Measurements from ENCODE around the gene DDX46.
"Not testable (repeated sequence)": the region's sequence is repeated elsewhere in the genome, so short reads cannot be mapped to it uniquely, and the experiment has no call there.

The DDX46 gene, protein sequence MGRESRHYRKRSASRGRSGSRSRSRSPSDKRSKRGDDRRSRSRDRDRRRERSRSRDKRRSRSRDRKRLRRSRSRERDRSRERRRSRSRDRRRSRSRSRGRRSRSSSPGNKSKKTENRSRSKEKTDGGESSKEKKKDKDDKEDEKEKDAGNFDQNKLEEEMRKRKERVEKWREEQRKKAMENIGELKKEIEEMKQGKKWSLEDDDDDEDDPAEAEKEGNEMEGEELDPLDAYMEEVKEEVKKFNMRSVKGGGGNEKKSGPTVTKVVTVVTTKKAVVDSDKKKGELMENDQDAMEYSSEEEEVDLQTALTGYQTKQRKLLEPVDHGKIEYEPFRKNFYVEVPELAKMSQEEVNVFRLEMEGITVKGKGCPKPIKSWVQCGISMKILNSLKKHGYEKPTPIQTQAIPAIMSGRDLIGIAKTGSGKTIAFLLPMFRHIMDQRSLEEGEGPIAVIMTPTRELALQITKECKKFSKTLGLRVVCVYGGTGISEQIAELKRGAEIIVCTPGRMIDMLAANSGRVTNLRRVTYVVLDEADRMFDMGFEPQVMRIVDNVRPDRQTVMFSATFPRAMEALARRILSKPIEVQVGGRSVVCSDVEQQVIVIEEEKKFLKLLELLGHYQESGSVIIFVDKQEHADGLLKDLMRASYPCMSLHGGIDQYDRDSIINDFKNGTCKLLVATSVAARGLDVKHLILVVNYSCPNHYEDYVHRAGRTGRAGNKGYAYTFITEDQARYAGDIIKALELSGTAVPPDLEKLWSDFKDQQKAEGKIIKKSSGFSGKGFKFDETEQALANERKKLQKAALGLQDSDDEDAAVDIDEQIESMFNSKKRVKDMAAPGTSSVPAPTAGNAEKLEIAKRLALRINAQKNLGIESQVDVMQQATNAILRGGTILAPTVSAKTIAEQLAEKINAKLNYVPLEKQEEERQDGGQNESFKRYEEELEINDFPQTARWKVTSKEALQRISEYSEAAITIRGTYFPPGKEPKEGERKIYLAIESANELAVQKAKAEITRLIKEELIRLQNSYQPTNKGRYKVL

DNA sequence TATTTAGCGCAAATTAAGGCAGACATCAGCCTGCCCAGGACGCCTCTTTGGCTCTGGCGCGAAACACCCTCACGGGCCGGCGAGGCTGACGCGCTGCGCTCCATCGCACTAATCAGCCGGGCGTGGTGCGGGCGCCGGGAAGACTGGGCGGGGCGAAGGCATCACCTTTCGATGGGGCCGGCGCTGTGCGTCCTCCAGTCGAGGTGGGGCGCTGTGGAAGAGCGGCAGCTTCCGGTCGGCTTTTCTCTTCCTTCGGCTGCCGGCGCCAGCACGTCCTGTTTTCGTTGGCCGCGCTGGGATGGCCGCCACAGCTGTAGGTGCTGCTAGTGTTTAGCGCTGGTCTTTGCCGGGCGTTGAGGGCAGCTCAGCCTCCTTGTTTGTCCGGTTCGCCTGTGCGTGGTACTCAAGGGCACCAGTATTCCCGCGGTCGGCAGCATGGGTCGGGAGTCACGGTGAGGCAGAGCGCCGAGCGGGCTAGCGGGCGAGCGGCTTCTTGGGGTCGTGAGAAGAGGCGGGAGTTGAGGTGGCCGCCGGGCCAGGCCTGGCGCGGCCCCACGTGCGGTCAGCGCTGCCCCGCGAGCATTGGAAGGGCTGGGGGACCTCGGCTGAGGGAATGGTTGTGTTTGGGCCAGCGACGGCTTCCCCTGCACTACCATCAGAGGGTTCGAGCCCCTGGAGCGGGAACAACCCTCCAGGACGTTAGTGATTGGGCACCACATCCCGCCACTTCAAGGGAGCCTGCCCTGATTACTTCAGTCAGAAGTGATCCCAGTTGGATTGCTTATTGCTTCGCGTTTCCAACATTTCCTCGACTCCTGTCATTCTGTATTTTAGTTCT lies at the start of gene DDX46:
TSS of gene DDX46 (plus strand) at position 276 of the 838 bp plus-strand sequence. CDS start at position 436, 160 bp downstream.
- DNase-seq, result peak; percentile 80 to 83

DNA sequence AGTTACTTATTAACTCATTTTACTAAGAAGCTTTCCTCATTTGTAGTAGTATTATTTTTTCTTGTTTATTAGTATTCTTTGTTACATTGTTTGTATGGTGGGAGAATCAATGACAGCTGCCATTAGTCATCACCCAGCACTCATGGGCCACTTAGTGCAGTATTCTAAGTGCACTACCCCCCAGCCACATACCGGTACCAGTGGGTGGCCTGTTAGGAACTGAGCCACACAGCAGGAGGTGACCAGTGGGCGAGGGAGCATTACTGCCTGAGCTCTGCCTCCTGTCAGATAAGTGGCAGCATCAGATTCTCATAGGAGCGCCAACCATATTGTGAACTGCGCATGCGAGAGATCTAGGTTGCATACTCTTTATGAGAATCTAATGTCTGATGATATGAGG lies 44.5 kb upstream of the DDX46 start:
- no peak for DNase-seq

DNA sequence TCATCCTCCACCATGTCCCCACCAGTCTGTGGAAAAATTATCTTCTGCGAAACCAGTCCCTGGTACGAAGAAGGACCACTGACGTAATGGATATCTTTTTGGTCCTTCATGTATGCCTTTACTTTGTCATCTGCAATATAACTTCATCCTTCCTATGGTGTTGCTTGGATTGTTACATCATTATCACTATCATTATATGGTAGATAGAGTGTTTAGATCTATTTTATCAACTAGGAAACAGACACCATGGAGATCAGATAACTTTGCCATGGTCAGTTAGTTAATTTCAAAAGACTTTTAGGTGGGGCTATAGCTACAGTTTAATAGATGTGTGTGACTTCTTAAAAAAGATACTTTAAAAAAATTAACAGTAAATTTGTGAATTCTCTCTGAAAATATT lies 44.0 kb upstream of the DDX46 start:
- no peak for DNase-seq

DNA sequence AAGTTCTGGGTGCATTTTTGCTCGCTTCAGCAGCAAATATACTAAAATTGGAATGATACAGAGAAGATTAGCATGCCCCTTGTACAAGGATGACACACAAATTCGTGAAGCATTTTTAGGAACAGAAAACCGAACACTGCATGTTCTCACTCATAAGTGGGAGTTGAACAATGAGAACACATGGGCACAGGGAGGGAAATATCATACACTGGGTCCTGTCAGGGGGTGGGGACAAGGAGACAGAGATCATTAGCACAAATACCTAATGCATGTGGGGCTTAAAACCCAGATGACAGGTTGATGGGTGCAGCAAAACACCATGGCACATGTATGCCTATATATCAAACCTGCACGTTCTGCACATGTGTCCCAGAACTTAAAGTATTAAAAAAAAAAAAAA lies 43.1 kb upstream of the DDX46 start:
- DNase-seq, result not testable (repeated sequence)

DNA sequence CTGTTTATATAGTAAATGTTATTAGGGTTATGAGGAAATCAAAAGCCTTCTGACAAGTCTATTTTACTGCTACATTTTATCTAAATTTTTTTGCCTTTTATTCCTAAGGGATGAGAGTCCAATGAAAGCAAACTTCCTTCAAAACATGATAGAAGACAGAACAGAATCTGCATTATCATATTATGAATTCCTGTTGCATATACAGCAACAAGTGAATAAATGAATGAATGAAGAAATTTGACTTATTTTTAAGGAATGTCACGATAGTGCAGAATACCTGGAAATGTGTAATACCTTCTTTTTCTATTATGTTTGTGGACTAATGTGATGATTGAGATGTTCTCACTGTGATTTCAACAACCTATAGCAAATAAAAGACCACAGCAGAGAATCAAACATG lies 33.7 kb upstream of the DDX46 start:
- no peak for DNase-seq

DNA sequence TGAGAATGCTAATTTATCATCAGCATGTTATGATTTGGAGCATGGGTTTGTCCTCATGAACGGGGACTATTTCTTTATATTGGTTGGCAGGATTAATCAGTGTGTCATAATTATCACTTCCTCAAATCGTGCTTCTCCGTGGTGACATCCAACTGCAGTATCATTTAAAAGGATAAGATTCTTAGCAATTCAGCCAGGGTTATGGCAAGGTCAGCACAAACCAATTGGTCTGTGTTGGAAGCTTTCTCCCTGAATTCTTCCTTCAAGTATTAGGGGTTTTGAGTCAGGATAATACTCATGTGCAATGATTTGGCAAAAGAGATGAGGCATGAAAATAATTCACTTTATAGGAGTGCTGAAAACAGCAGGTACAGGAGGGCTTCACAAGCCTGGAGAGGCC lies 25.8 kb upstream of the DDX46 start:
- DNase-seq, result no peak

DNA sequence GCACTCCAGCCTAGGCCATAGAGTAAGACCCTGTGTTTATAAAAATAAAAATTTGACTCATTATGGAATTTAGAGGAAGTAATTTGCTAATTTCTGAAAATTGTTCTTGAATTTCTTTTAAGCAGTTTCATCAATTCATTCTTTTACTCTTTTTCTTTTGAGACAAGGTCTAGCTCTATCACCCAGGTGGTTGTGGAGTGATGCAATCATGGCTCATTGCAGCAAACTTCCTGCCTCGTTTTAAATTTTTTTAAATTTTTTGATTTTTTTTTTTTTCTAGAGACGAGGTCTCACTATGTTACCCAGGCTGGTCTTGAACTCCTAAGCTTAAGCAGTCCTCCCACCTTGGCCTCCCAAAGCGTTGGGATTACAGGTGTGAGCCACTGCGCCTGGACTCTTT lies 23.3 kb upstream of the DDX46 start:
- no peak for DNase-seq

DNA sequence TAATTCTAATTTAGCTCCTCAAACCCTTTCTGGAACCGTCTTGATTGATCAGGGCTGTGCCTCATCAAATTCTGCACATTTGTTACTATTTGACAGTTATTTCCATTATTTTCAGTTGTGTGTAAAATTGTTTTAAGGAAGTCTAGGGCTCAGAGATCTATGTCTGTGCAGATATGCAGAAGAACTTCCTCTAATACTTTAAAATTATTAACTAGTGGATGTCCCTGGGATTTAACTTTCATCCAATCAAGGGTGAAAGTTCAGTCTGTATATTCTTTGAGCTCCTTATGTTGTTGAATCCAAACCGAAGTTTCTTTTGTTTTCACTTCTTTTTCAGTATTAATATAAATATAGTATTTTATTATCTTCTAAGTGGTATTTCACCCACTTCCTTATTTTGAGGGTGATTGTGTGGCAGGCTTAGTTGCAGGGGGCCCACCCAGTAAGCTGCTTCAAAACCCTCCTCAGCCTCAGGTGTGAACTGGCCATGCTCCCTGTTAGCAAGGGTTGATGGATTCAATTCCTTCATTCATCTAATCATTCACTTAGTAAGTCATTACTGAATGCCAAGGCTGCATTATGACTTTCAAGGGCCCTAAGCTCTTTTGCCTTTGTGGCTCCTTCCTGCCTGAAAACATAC lies 22.3 kb upstream of the DDX46 start:
- DNase-seq, result no peak

DNA sequence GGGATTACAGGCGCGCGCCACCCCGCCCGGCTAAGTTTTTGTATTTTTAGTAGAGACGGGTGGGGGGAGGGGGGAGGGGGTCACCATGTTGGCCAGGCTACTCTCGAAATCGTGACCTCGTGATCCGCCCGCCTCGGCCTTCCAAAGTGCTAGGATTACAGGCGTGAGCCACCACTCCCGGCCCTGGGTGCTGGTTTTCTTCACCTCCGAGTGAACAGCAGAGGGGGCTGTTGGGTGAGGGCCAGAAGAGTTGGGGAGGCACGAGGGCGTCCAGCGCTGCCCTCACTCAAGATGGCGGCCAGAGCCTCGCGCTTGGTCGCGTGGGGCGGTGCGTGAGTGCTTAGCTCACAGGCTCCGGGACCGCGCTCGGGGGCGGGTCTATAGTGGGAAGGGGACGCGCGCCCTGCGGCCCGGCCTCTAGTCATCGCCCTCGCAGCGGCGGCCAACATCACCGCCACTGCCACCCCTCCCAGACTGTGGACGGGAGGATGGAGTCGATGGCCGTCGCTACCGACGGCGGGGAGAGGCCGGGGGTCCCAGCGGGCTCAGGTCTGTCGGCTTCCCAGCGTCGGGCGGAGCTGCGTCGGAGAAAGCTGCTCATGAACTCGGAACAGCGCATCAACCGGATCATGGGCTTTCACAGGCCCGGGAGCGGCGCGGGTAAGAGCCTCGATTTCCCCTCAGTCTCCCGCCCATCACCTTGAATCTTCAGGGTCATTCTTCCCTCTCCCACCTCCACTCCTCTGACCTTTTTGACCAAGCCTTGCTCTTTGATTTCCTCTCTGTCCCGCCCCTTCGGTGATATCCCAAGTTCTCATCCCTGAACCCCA lies 20.2 kb upstream of the DDX46 start, which contains the start of gene CAMLG:
TSS of gene CAMLG (plus strand) at position 416 of the 830 bp plus-strand sequence. CDS start at position 489, 73 bp downstream.
- peak; percentile 86 to 96 for DNase-seq

DNA sequence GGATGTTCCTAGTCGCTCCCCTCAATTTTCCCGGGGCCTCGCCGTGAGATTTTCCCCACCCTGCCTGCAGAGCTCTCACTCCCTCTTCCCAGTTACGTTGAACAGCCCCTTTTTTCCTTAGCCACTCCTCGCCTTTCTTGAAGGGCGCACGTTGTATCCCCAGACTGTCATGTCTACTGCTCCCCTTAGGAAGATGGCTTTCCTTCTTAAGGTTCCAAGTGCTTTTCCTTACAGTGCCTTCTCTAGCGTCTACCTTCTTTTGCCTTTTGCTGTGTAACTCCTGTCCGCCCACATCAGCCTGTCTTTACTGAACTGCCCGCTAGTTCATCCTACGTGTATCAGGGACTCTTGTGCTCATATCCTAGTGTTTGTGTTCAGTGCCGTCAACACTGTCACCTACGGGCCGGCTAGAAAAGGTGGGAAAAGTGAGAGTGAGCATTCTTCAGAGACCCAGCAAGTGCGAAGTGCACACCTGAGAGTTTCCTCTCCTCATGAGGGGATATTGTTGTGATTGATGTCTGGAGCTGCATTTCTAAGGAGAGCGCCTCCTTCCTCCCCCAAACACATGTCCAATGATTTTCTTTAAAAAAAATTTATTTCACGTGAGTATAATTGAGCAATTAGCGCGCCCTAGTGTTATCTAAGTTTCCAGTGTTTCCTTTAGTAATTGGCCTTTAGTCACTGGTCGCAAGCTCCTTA lies 19.5 kb upstream of the DDX46 start:
- peak; percentile 20 to 24 for DNase-seq

DNA sequence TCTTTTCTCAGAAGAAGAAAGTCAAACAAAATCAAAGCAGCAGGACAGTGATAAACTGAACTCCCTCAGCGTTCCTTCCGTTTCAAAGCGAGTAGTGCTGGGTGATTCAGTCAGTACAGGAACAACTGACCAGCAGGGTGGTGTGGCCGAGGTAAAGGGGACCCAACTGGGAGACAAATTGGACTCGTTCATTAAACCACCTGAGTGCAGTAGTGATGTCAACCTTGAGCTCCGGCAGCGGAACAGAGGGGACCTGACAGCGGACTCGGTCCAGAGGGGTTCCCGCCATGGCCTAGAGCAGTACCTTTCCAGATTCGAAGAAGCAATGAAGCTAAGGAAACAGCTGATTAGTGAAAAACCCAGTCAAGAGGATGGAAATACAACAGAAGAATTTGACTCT lies 17.5 kb upstream of the DDX46 start:
- no peak for DNase-seq

DNA sequence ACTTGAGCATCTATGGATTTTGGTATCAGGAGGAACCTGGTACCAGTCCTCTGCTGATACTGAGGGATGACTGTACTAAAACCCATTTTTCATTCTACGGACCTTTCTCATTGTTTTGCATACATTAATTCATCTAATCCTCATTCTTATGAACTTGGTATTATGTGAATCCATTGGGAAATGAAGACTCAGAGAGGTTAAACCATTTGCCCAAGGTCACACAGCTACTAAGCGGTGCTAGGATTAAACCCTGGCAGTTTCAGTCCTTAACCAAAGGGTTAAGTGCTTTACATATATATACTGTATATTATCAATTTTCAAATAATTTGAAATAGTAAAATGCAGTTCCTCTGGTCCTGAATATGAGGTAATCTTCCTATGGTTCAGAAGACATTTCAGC lies 16.4 kb upstream of the DDX46 start:
- no peak for DNase-seq

DNA sequence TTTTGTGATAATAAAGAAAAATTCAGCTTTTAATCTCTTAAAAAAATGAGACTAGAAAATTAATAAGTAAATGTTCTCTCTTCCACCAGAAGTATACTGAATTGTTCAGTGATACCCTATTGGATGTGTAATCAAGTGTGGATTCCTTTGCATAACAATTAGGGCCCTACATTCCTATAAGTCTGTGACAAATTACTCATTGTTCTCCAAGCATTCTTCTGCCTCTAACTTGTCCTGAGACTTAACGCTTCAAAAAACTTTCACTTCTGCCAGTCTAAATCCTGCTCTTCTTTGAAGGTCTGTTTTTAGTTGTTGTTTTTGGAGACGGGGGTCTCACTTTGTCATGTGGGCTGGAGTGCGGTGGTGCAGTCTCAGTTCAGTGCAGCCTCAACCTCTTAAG lies 9.2 kb upstream of the DDX46 start:
- no peak for DNase-seq

DNA sequence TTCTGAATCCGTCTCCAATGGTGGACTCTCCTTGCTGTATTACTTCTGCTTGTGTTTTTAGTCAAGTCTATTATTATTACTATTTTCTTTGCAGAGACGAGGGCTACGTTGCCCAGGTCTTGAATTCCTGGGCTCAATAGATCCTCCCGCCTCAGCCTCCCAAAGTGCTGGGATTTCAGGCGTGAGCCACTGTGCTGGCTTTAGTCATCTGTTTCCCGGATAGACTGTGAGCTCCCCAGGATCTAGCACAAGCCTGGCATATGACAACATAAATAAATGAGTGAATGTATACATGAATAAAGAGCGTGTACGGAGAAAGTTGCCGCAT lies 439 bp upstream of the DDX46 start:
- DNase-seq, result no peak

DNA sequence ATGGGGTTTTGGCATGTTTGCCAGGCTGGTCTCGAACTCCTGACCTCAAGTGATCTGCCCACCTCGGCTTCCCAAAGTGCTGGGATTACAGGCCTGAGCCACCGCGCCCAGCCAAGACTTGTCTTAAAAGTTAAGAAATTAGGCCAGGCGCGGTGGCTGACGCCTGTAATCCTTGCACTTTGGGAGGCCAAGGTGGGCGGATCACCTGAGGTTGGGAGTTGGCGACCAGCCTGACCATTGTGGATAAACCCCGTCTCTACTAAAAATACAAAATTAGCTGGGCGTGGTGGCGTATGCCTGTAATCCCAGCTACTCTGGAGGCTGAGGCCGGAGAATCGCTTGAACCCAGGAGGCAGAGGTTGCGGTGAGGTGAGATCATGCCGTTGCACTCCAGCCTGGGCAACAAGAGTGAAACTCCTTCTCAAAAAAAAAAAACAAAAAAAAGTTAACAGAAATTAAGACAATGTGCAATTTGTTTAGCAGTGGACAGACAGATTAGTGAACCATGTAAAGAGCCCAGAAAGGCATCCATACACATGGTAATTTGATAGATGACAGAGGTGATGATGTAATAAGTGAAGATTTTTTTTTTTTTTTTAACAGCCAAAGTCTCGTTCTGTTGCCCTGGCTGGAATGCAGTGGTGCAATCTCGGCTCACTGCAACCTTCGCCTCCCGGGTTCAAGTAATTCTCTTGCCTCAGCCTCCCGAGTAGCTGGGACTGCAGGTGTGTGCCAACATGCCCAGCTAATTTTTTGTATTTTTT lies 9.1 kb downstream of the DDX46 start:
- not testable (repeated sequence) for DNase-seq

DNA sequence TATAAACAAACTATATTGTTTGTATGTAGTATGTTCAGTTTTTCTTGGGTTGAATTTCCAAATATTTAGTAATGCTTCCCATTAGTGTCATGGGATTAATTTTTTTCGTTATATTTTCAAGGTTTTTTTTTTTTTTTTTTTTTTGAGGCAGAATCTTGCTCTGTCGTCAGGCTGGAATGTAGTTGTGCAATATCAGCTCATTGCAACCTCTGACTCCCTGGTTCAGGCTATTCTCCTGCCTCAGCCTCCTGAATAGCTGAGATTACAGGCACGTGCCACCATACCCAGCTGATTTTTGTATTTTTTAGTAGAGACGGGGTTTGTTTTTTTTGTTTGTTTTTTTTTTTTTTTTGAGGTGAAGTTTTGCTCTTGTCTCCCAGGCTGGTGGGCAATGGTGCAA lies 10.6 kb downstream of the DDX46 start:
- no peak for DNase-seq

DNA sequence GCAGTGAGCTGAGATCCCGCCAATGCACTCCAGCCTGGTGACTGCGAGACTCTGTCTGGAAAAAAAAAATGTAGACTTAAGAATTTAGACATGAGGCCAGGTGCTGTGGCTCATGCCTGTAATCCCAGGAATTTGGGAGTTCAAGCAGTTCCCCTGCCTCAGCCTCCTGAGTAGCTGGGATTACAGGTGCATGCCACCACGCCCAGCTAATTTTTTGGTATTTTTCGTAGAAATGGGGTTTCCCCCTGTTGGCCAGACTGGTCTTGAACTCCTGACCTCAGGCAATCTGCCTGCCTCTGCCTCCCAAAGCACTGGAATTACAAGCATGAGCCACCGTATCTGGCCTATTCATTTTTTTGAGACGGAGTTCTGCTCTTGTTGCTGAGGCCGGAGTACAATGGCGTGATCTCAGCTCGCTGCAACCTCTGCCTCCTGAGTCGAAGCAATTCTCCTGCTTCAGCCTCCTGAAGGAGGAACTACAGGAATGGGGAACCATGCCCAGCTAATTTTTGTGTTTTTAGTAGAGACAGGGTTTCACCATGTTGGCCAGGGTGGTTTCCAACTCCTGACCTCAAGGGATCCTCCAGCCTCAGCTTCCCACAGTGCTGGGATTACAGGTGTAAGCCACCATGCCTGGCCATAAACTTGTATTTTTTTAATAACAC lies 14.0 kb downstream of the DDX46 start:
- DNase-seq, result no peak

DNA sequence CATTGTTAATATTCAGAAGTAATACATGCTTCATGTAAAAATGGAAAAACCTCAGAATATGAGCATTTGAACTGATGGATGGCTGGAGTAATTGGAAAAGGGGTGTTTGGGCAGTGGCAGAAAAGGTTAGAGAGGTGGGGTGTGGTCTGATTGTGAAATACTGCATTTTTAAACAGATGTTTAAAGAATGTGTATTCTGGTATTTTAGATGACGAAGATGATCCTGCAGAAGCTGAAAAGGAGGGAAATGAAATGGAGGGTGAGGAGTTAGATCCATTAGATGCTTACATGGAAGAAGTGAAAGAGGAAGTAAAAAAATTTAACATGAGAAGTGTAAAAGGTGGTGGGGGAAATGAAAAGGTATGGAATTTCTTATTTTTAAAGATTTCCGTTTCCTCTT lies 18.8 kb downstream of the DDX46 start:
- DNase-seq, result no peak

DNA sequence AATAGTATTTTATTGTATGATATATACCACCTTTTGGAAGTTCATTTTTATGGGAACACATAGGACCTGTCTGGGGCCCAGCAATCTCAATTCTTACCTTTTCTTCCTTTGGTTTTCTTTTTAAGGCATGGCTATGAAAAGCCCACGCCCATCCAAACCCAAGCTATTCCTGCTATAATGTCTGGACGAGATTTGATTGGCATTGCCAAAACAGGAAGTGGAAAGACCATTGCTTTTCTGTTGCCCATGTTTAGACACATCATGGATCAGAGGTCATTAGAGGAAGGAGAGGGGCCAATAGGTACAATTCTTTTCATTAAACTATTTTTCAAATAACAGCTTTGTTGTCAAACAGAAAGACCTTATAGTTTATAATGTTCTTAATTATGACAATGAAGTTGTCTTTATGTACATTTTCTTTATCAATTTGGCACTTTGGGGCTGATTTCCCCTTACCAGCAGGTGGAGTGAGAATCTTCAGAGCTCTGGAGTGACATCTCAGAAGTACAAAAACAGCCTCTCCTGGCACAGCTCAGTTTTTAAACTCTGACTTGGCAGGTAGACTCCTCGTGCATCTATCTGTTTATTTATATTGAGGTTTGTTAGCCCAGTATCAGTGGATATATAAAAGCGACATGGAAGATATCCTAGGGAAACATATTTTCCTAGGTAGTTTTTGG lies 25.8 kb downstream of the DDX46 start:
- no peak for DNase-seq

Data from bone marrow (tissue), 2 donors.